Activated CD4-positive, alpha-beta T cell treated with anti-CD3 and anti-CD28 coated beads, Interleukin-2, Interleukin-6, amounts not matched to agents 100 ng/mL and 50 ng/mL, durations not matched to agents 16 hours and 8 hours (primary cell): ENCODE measurements around the gene ZNF398.

ENCODE experiments used
- DNase-seq: peaks from one replicate; pipeline ENCODE4 v3.0.0-alpha.2; 2020

Gene ZNF398

GRCh38 chr7:149229526-149229925 is 82.3 kb downstream of the ZNF398 start:
- no peak for DNase-seq

GRCh38 chr7:149232362-149232761 is 85.1 kb downstream of the ZNF398 start:
- DNase-seq, result no peak
